IMR-90 (cell line): ENCODE results near the gene ERP29. TPM values are rescaled to one million over a fixed set of nuclear protein-coding genes. Genes with fewer than 3 reads are reported as not detected.

Experiments used
- ATAC-seq: fragments of 200-7000 bp; cut with Tn5 transposase; 2 replicates; pipeline ENCODE4 v1.9.1; 2020; ENCODE audit warnings: low read depth, mild to moderate bottlenecking, moderate library complexity
- BruUV-seq: library from RNA; stranded (reverse); fragments of 400-500 nt; replicated peaks from 2 replicates; lab custom pipeline; 2021; lab: Mats Ljungman, UMichigan
- CTCF ChIA-PET: fragments of 300-600 bp; formaldehyde crosslinking; extraction: SDS; loops from one replicate; lab custom pipeline; 2021; ENCODE audit warnings: antibody characterized with exemption; lab: Yijun Ruan, JAX
- POLR2A ChIA-PET: fragments of 300-600 bp; sonication (Branson Sonifier 250); formaldehyde crosslinking; loops from one replicate; lab custom pipeline; 2022; ENCODE audit warnings: antibody characterized with exemption; ENCODE audit not compliant: unreplicated experiment; lab: Charles Lee
- DNase-seq: peaks from one replicate; pipeline ENCODE4 v3.0.0; 2013
- H2AFZ ChIP-seq: replicated peaks from 2 replicates; pipeline ENCODE3; 2013; ENCODE audit warnings: low read length, mild to moderate bottlenecking; ENCODE audit not compliant: poor library complexity
- H2AK5ac ChIP-seq: 2 replicates; pipeline ENCODE4 v1.6.1; 2013; ENCODE audit warnings: low read depth, low read length, inconsistent platforms
- H2AK9ac ChIP-seq: replicated peaks from 2 replicates; pipeline ENCODE3; 2013; ENCODE audit warnings: mild to moderate bottlenecking, low read depth, low read length, moderate library complexity; ENCODE audit not compliant: poor library complexity
- H2BK120ac ChIP-seq: 2 replicates; pipeline ENCODE4 v1.6.1; 2013; ENCODE audit warnings: low read depth, low read length, inconsistent platforms
- H2BK15ac ChIP-seq: 3 replicates; pipeline ENCODE4 v1.6.1; 2013; ENCODE audit warnings: low read depth, low read length, inconsistent platforms
- H2BK20ac ChIP-seq: 2 replicates; pipeline ENCODE4 v1.6.1; 2013; ENCODE audit warnings: low read depth, mild to moderate bottlenecking, inconsistent platforms, low read length, moderate library complexity
- H2BK5ac ChIP-seq: 2 replicates; pipeline ENCODE4 v1.6.1; 2013; ENCODE audit warnings: mild to moderate bottlenecking, low read depth, low read length, inconsistent platforms; ENCODE audit not compliant: poor library complexity, severe bottlenecking
- H3K14ac ChIP-seq: replicated peaks from 2 replicates; pipeline ENCODE4 v1.6.1; 2013; ENCODE audit warnings: low read depth, low read length, inconsistent platforms
- H3K18ac ChIP-seq: 2 replicates; pipeline ENCODE4 v1.6.1; 2013; ENCODE audit warnings: low read depth, low read length, control low read depth
- H3K23ac ChIP-seq: 2 replicates; pipeline ENCODE4 v1.6.1; 2013; ENCODE audit warnings: low read depth, low read length, inconsistent platforms
- H3K27ac ChIP-seq: 2 replicates; pipeline ENCODE4 v1.5.1; 2013; ENCODE audit warnings: mild to moderate bottlenecking, control low read depth, low read length; ENCODE audit not compliant: insufficient read depth
- H3K27me3 ChIP-seq: 2 replicates; pipeline ENCODE4 v1.6.1; 2013; ENCODE audit warnings: low read length; ENCODE audit not compliant: control insufficient read depth, insufficient read depth
- H3K36me3 ChIP-seq: 2 replicates; pipeline ENCODE4 v1.6.1; 2013; ENCODE audit warnings: low read length, mixed read lengths; ENCODE audit not compliant: control insufficient read depth, insufficient read depth
- H3K4ac ChIP-seq: 2 replicates; pipeline ENCODE4 v1.6.1; 2013; ENCODE audit warnings: low read depth, low read length, inconsistent platforms
- H3K4me1 ChIP-seq: 2 replicates; pipeline ENCODE4 v1.6.1; 2013; ENCODE audit warnings: low read length, mixed read lengths; ENCODE audit not compliant: control insufficient read depth, insufficient read depth
- H3K4me2 ChIP-seq: 2 replicates; pipeline ENCODE4 v1.6.1; 2013; ENCODE audit warnings: low read depth, mild to moderate bottlenecking, control low read depth, low read length, moderate library complexity
- H3K4me3 ChIP-seq: 2 replicates; pipeline ENCODE4 v1.5.1; 2013; ENCODE audit warnings: low read depth, mild to moderate bottlenecking, control low read depth, low read length, moderate library complexity; ENCODE audit not compliant: insufficient read depth
- H3K56ac ChIP-seq: 2 replicates; pipeline ENCODE4 v1.6.1; 2013; ENCODE audit warnings: low read length, inconsistent platforms; ENCODE audit not compliant: insufficient read depth; ENCODE audit errors: extremely low read depth
- H3K79me1 ChIP-seq, 2 experiments: 2 replicates each; pipeline ENCODE4 v1.6.1; 2013; ENCODE audit warnings: low read length in 2 of 2, inconsistent platforms in 1 of 2, low read depth in 1 of 2
- H3K9ac ChIP-seq: 2 replicates; pipeline ENCODE4 v1.6.1; 2013; ENCODE audit warnings: low read depth, low read length, control low read depth
- H3K9me1 ChIP-seq: 2 replicates; pipeline ENCODE4 v1.6.1; 2013; ENCODE audit warnings: low read length, inconsistent platforms; ENCODE audit not compliant: insufficient read depth
- H3K9me3 ChIP-seq: 2 replicates; pipeline ENCODE4 v1.6.1; 2013; ENCODE audit warnings: low read length; ENCODE audit not compliant: control insufficient read depth, insufficient read depth
- H4K20me1 ChIP-seq: 2 replicates; pipeline ENCODE4 v1.6.1; 2013; ENCODE audit warnings: low read length, inconsistent platforms; ENCODE audit not compliant: insufficient read depth
- H4K5ac ChIP-seq: 2 replicates; pipeline ENCODE4 v1.6.1; 2013; ENCODE audit warnings: mild to moderate bottlenecking, low read depth, low read length, control low read depth
- H4K8ac ChIP-seq, 2 experiments: 2 replicates each; pipeline ENCODE4 v1.6.1; 2013; ENCODE audit warnings: low read depth in 2 of 2, low read length in 2 of 2, control low read depth in 1 of 2, inconsistent platforms in 1 of 2
- H4K91ac ChIP-seq: 2 replicates; pipeline ENCODE4 v1.6.1; 2013; ENCODE audit warnings: low read depth, low read length, inconsistent platforms; ENCODE audit not compliant: insufficient read depth
- BHLHE40 ChIP-seq: fragments of 150-350 bp; IDR thresholded peaks from 2 replicates; pipeline ENCODE4 v1.6.1; 2016; ENCODE audit warnings: mild to moderate bottlenecking, low read depth, low read length
- CEBPB ChIP-seq: IDR thresholded peaks from 2 replicates; pipeline ENCODE4 v1.6.1; 2012; ENCODE audit warnings: low read depth, low read length, improper control_type of control experiment
- ELK1 ChIP-seq: fragments of 150-350 bp; IDR thresholded peaks from 2 replicates; pipeline ENCODE4 v1.6.1; 2016; ENCODE audit warnings: low read depth, mild to moderate bottlenecking, low read length, moderate library complexity, borderline replicate concordance
- FOS ChIP-seq: fragments of 150-350 bp; IDR thresholded peaks from 2 replicates; pipeline ENCODE4 v1.6.1; 2016; ENCODE audit warnings: low read depth, low read length
- MAFK ChIP-seq: IDR thresholded peaks from 2 replicates; pipeline ENCODE4 v1.6.1; 2012; ENCODE audit warnings: low read depth, low read length, improper control_type of control experiment
- MXI1 ChIP-seq: IDR thresholded peaks from 2 replicates; pipeline ENCODE4 v1.6.1; 2012; ENCODE audit warnings: low read depth, mild to moderate bottlenecking, low read length, moderate library complexity, borderline replicate concordance
- RAD21 ChIP-seq: IDR thresholded peaks from 2 replicates; pipeline ENCODE4 v1.6.1; 2012; ENCODE audit warnings: low read length, improper control_type of control experiment
- RCOR1 ChIP-seq: IDR thresholded peaks from 2 replicates; pipeline ENCODE4 v1.6.1; 2012; ENCODE audit warnings: mild to moderate bottlenecking, low read length, improper control_type of control experiment; ENCODE audit not compliant: insufficient replicate concordance
- WGBS, 2 experiments: methylation state at CpG; one replicate each; pipeline versions ENCODE4 v1.1.5 to v1.1.7; 2013; ENCODE audit warnings: missing lambda C conversion rate in 2 of 2; ENCODE audit not compliant: insufficient read length in 1 of 2; ENCODE audit errors: extremely low coverage in 2 of 2; 5-methylcytosine and 5-hydroxymethylcytosine counted together
- dilution Hi-C: fragments of 300-500 bp; cut with HindIII; formaldehyde crosslinking; loops from one replicate; pipeline ENCODE4 v1.14.3; 2018; ENCODE audit warnings: low sequenced_read_pairs; ENCODE audit not compliant: unreplicated experiment
- in situ Hi-C: fragments of 300-500 bp; cut with MboI; formaldehyde crosslinking; loops from 3 replicates; pipeline ENCODE4 v1.14.3; 2019; ENCODE audit warnings: low sequenced_read_pairs, inconsistent platforms, mixed read lengths
- intact Hi-C: fragments of 100-400 bp; cut with micrococcal nuclease; formaldehyde crosslinking; loops from 2 replicates; pipeline ENCODE4 v1.10.0; 2022
- polyA plus RNA-seq, 3 experiments: library from polyadenylated mRNA; depleted of rRNA; stranded (reverse); fragments of >200 nt; gene quantifications; 2 replicates each; pipeline ENCODE4 v1.2.3, GENCODE V29; 2012; ENCODE audit warnings: low replicate concordance in 1 of 3
- total RNA-seq: library from RNA; depleted of rRNA; stranded (reverse); fragments of >200 nt; gene quantifications from 2 replicates; pipeline ENCODE4 v1.2.3, GENCODE V29; 2012

The ERP29 gene
- total and polyA plus RNA-seq, 2 of the 4 experiments (the other 2 are of a cell fraction) = 30.3 to 98.8 TPM

GRCh38 chr12:111975161-111975931 is 37.9 kb upstream of the ERP29 start:
- Histone ChIP-seq H4K8ac (no peak overlapping the region), H3K4ac (no peak overlapping the region), H3K9ac (no peak overlapping the region), H3K56ac (no peak overlapping the region), H3K27me3 (no peaks in the 10 kb centered on the region), H4K20me1 (no peaks in the 10 kb centered on the region), H3K9me3 (peaks cover 5% of the 10 kb centered on the region), H2AK5ac (no peak overlapping the region), H4K5ac (no peak overlapping the region), H2BK120ac (no peak overlapping the region), H3K9me1 (no peaks in the 10 kb centered on the region), H4K91ac (no peak overlapping the region), H3K23ac (no peak overlapping the region), H3K36me3 (no peaks in the 10 kb centered on the region), H3K14ac (no peak overlapping the region), H2AFZ (no peak overlapping the region), H2AK9ac (no peak overlapping the region), H3K4me3 (no peak overlapping the region), H2BK5ac (no peak overlapping the region), H3K4me2 (no peak overlapping the region), H3K4me1 (peaks cover 2% of the 10 kb centered on the region; the same call in 1 of the 2 replicates), H3K79me1 (no peaks in the 10 kb centered on the region), H2BK15ac (no peak overlapping the region), H3K27ac (no peak overlapping the region), H3K18ac (no peak overlapping the region; the same call in 1 of the 2 replicates), H2BK20ac (no peak overlapping the region)
- DNase-seq (peak; percentile 55), ATAC-seq (peak; percentile 65)
- in situ Hi-C loops = no loop called here
- 50% methylated on average over 1 of the region's 5 CpGs; no CpG with 5 or more reads in 1 of the 2 experiments for WGBS, 2 experiments
- CTCF ChIA-PET = no interaction called here
- dilution Hi-C loops = no loop called here
- intact Hi-C loops = no loop called here
- POLR2A ChIA-PET = no interaction called here
- no TSS peak for BruUV-seq
- TF ChIP-seq MXI1 (no peak), MAFK (no peak), RAD21 (no peak), BHLHE40 (peak; percentile 71), CEBPB (peak; percentile 80), RCOR1 (no peak), FOS (no peak), ELK1 (no peak)
